PFSK-1 (cell line): ENCODE results near the gene USP34.

Source experiments
- REST ChIP-seq, 2 experiments: IDR thresholded peaks; 2 replicates each; pipeline versions ENCODE4 v1.6.1 to v1.8.0; 2011 to 2012; ENCODE audit warnings: low read depth in 2 of 2, low read length in 2 of 2, control low read depth in 1 of 2, inconsistent platforms in 1 of 2, mild to moderate bottlenecking in 1 of 2, moderate library complexity in 1 of 2; ENCODE audit not compliant: insufficient read depth in 1 of 2
- SIN3A ChIP-seq: IDR thresholded peaks from 2 replicates; pipeline ENCODE4 v1.6.1; 2012; ENCODE audit warnings: mild to moderate bottlenecking, low read length, moderate library complexity, borderline replicate concordance; ENCODE audit not compliant: insufficient read depth

- TF ChIP-seq SIN3A: no peak
- TF ChIP-seq REST (IDR thresholded peaks at IDR 0.05; ENCODE audit: insufficient read depth in 1 of 2, low read depth in 2 of 2, low read length in 2 of 2): no peak
Observed at GRCh38 chr2:61253136-61253535, 217.8 kb downstream of the USP34 start.
